ENCODE results near the gene DOCK2. TPM values are rescaled to one million over a fixed set of nuclear protein-coding genes. Genes with fewer than 3 reads are reported as not detected.

Gene DOCK2
- total RNA-seq, 1 experiment from 2014 or later: 2.2 TPM

- TF ChIP-seq EZH2 (IDR thresholded peaks at IDR 0.05; ENCODE audit: borderline replicate concordance, low read depth, low read length, poor library complexity, severe bottlenecking) (no peak), CTCF (conservative IDR thresholded peaks at IDR 0.05; ENCODE audit: low read depth, low read length) (no peak)
- CTCF ChIA-PET: no interaction called here
- no peak for DNase-seq (ENCODE audit: low spot score)
- no peak overlapping the region for H3K4me3 ChIP-seq (ENCODE audit: low read depth, low read length, poor library complexity, severe bottlenecking)
- no peaks in the 10 kb centered on the region for H3K9me3 ChIP-seq (ENCODE audit: low read depth, low read length, poor library complexity, severe bottlenecking)
- no TSS peak for BruUV-seq (replicated peaks)
- POLR2A ChIA-PET (ENCODE audit: low non-redundant PET): no interaction called here
- peaks cover 3% of the 10 kb centered on the region for H3K36me3 ChIP-seq (ENCODE audit: insufficient read depth, low read length, poor library complexity, severe bottlenecking)
- no peaks in the 10 kb centered on the region for H3K4me1 ChIP-seq (ENCODE audit: insufficient read depth, low read length, poor library complexity, severe bottlenecking)
- no peaks in the 10 kb centered on the region for H3K27me3 ChIP-seq (replicated peaks; ENCODE audit: insufficient read depth, low read depth, low read length, poor library complexity)
- intact Hi-C loops (cut with micrococcal nuclease; ENCODE audit: unreplicated experiment): no loop called here
- H3K27ac ChIP-seq (ENCODE audit: low read depth, low read length, poor library complexity, severe bottlenecking): no peak overlapping the region
These were observed 238.7 kb downstream of the DOCK2 start for GRCh38 chr5:169875731-169876130.

DNA sequence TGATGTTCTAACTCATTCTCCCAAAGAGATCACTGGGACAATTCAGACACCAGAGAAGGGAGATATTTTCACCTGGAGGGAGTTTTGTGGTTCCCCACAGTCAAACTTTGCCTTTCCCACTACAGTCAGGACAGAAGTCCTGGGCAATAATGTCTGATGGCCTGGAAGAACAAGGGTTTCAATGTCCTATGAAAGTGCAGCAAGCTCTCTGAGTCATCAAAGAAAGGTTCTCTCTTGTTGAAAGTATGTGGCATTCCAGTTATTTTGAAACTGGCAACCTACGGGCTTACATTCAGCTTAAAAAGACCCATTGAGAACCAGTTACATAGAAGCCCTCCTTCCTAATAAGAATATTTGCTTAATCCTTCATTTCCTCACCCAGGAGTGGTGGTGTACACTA is 239.3 kb downstream of the DOCK2 start:
- BruUV-seq (replicated peaks): no TSS peak
- ChIA-PET CTCF (no interaction called here), POLR2A (ENCODE audit: low non-redundant PET) (no interaction called here)
- TF ChIP-seq CTCF (conservative IDR thresholded peaks at IDR 0.05; ENCODE audit: low read depth, low read length): no peak
- no peak for TF ChIP-seq EZH2 (IDR thresholded peaks at IDR 0.05; ENCODE audit: borderline replicate concordance, low read depth, low read length, poor library complexity, severe bottlenecking)
- Histone ChIP-seq H3K36me3 (ENCODE audit: insufficient read depth, low read length, poor library complexity, severe bottlenecking) (peaks cover 3% of the 10 kb centered on the region), H3K4me1 (ENCODE audit: insufficient read depth, low read length, poor library complexity, severe bottlenecking) (no peaks in the 10 kb centered on the region), H3K27ac (ENCODE audit: low read depth, low read length, poor library complexity, severe bottlenecking) (no peak overlapping the region), H3K9me3 (ENCODE audit: low read depth, low read length, poor library complexity, severe bottlenecking) (no peaks in the 10 kb centered on the region), H3K4me3 (ENCODE audit: low read depth, low read length, poor library complexity, severe bottlenecking) (no peak overlapping the region), H3K27me3 (replicated peaks; ENCODE audit: insufficient read depth, low read depth, low read length, poor library complexity) (no peaks in the 10 kb centered on the region)
- intact Hi-C loops (cut with micrococcal nuclease; ENCODE audit: unreplicated experiment): no loop called here
- DNase-seq (ENCODE audit: low spot score): no peak

DNA sequence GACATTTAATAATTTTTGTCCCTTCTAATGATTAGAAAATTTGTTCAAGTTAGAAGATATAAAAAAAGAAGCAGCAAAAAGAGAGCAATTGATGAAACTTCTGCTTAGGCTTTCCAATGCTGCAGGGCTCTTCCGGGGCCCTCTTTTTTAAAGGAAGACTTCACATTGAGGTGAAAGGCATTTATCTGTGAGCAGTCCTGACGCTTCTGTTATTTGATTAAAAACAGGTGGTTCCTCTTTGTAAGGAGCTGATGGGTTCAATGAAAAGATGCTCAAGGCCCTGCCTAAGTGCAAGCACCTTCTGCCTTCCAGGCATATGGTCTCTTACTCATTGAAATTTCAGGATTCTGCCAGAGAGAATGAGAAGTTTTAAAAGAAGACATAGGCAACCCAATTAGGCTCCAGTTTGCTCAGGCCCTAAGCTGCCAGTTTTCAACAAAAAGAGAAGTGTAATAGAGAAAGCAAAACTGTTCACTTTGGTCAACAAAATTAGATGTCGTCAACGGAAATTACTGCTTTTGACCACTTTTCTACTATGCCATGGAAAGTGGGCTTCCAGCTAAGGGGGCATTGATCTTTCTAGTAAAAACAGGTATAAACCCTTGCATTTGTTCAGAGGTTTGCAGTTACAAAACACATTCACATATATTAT is 243.1 kb downstream of the DOCK2 start:
- no TSS peak for BruUV-seq (replicated peaks)
- H3K9me3 ChIP-seq (ENCODE audit: low read depth, low read length, poor library complexity, severe bottlenecking): no peaks in the 10 kb centered on the region
- no peak overlapping the region for H3K4me3 ChIP-seq (ENCODE audit: low read depth, low read length, poor library complexity, severe bottlenecking)
- intact Hi-C loops (cut with micrococcal nuclease; ENCODE audit: unreplicated experiment): no loop called here
- H3K4me1 ChIP-seq (ENCODE audit: insufficient read depth, low read length, poor library complexity, severe bottlenecking): no peaks in the 10 kb centered on the region
- POLR2A ChIA-PET (ENCODE audit: low non-redundant PET): no interaction called here
- peaks cover 7% of the 10 kb centered on the region for H3K36me3 ChIP-seq (ENCODE audit: insufficient read depth, low read length, poor library complexity, severe bottlenecking)
- TF ChIP-seq EZH2 (IDR thresholded peaks at IDR 0.05; ENCODE audit: borderline replicate concordance, low read depth, low read length, poor library complexity, severe bottlenecking) (no peak), CTCF (conservative IDR thresholded peaks at IDR 0.05; ENCODE audit: low read depth, low read length) (no peak)
- DNase-seq (ENCODE audit: low spot score): no peak
- no peak overlapping the region for H3K27ac ChIP-seq (ENCODE audit: low read depth, low read length, poor library complexity, severe bottlenecking)
- CTCF ChIA-PET: no interaction called here
- H3K27me3 ChIP-seq (replicated peaks; ENCODE audit: insufficient read depth, low read depth, low read length, poor library complexity): no peaks in the 10 kb centered on the region

All from A673 (cell line).